HL-60/S4 treated with retinoic acid at 250 ng/mL for 4 days and 3 days (cell line): ENCODE results near the gene CDK2.

Experiments used
- in situ Hi-C: fragments of 300-500 bp; cut with MboI; formaldehyde crosslinking; loops from 2 replicates; pipeline ENCODE4 v1.7.0; 2022; ENCODE audit warnings: low sequenced_read_pairs

CDK2 gene

DNA sequence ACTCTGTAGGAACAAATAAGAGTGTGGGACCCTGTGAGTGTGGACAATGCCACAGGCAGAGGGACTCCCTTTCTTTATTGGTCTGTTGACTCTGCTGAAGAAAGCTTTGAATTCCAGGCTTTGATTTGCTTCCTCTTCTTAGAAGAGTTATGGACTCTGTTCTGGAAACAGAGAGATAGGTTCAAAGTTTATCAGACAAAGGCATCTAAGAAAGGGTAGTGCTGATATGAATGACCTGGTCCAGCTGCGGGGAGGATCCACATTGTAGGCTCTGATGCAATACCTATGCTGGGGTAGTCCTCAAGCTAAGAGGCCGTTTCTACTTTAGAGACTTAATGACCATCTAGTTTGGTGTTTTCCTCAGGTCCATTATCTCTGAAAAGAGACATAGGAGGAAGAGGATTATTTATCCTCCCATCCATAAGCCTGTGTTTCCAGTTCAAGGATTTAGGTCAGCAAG is 43.5 kb downstream of the CDK2 start:
- in situ Hi-C loops, result no loop called here

DNA sequence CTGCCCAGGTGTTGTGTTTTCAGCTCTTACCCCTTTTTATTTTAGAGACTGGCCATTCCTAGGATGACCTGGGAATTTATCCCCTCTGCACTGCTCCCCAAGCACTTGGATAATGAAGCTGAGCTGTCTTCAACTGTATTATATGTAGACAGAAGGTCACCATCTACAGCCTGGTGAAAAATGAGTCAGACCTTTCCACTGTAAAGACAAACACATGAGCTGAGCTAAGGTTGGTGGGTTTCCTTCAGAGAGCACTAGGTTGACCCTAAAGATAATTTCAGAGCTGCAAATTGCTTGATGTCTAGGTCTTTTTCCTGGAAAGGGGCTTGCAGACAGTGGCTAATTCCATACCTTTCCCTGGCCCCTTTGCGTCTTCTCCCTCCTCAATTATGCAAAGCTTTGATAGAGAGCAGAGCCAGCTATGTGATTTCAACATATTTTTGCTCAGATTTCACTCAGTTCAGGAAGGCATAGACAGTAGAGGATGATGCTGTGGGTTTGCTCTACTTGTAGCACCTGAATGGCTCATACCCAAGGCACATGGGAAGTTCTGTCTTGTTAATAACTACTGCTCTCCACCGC is 45.0 kb downstream of the CDK2 start:
- in situ Hi-C loops, result no loop called here

DNA sequence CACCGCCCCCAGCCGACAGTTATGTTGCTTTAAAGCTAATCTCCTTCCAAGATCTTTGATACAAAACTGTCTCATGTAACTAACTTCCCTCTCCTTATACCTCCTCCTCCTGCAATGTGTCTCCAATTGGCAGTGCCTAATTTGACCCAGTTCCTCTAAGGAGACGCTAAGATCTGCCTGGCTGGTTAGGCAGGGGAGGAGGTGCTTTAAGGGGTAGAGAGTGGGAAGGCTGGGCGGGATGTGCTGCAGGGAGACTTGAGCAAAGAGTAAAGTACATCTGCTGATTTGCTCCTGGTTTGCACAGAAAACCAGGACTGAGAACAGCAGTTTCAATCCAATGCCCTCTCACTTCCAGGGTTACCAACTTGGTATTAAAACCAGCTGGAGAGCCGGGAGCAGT is 46.9 kb downstream of the CDK2 start:
- in situ Hi-C loops, result no loop called here

DNA sequence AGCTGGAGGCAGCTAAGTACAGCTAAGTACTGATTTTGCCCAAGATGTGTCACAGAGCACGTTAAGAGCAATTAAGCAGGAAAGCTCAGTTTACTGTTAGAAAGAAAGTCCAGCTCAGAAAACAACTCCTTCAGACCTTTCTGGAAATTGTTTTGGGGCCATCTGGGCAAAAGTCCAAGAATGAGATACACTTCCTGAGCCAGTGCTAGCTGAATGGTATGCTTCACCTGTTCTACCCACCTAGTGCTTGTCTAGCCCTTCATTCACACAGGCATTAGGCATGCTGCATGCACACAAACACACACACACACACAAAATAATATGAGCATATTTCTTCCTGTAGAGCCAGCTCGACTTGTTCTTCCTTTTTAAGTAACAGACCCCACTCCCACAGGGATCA is 47.6 kb downstream of the CDK2 start:
- in situ Hi-C loops, result no loop called here

DNA sequence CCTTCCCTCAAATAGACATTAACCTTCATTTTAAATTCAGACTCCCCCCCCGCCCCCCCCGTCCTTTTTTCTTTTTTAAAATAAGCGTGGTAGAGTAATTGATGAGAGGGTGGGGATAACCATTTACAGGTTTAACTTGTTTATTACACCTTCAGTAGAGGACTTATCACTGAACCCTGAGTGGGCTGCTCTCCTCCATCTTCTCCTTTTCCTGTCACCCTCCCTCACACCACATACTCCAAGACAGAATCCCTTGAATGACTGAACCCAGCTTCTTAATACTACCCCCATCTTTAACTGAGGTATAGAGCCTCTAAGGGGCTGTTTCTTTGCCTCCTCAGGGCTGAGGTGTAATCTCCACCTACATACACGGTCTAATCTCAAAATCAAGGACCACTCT is 50.6 kb downstream of the CDK2 start:
- in situ Hi-C loops, result no loop called here

DNA sequence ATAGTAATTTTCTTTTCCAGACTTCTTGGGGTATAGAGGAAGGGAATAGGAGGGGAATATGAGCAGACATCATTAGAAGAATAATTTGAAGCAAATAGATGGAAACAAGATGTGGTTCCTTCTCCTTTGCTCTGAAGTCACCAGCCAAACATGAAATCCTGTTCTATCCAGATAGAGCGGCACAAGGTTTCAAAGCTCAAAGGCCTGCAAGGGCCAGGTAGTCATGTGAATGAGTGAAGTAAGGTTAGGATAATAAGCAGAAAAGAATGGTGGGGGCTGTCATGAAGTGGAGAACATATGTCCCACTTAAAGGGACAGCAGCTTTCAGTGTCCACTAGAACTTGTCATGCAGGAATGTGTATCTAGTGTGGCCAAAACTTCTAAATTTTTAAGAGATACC is 51.7 kb downstream of the CDK2 start:
- in situ Hi-C loops, result no loop called here

DNA sequence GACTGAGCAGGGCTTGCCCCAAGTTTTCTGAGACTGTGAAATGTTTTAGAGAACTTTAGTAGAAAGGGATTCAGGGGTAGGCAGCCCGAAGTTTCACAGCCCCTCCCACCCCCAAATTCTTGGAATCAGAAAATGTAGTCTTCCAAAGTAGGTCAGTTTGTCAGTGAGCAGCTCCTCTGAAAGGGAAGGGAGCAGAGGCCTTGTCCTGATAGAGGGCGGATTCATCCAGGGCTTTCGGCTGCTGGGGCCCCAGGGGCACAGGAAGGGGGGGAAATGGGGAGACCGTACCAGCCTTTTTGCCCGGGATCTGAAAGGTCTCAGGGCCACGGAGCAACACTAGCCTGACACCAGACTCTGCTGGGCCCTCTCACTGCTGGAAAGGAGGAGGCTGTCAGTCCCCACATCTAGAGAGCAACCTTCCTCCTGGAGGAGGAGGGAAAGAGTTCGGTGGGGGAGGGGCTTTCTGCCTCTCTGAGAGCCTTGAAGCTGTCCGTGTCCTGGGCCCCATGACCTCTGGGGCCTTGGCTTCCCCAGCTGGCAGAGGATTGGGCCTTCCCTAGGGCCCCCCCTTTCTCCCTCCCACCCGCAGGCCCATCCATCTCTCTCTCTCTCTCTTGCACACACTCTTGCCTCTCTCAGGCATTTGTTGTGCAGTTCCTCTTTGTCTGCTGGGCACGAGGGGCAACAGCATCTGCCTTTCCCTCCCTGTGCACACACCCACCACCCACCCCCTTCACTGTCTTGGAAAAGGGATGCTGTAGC is 54.0 kb downstream of the CDK2 start, which contains the start of gene IKZF4:
Gene IKZF4 (plus strand): TSS at position 621 of the 762 bp plus-strand sequence. CDS start 451 bp downstream, outside the sequence.
- in situ Hi-C loops, result no loop called here

DNA sequence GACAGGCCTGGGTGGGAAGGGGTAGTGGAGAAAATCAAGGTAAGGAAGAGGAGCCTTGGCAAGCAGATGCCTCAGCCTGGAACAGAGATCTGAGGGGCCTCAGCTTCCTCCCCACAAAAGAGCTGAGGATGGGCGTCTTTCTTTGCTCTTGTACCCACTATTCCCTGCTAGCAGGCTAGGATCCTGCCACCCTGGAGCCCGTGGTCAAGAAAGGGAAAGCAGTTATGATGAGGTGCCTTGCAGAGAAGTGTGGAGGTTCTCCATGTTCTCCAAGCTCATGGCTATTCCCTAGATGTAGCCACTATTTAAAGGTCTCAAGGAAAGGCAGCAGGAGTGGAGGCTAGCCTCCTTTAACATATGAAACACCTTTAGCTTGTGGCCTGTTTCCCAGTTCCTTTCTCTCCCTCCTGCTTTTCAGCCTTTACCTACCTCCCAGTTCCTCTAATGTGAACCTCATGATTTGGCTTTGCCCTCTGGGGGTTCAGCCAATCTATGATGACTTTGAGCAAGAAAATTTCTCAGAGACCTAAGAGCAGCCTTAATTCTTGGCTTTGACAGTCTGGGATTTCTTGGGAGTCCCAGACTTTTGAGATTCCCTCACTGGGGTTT is 55.4 kb downstream of the CDK2 start:
- in situ Hi-C loops, result no loop called here
